ENCODE data around the gene ABHD15. TPM values are rescaled to one million over a fixed set of nuclear protein-coding genes. Genes with fewer than 3 reads are reported as not detected.

ABHD15 gene
- total RNA-seq, 1 donor from 2014 or later, result 5.9 TPM

DNA sequence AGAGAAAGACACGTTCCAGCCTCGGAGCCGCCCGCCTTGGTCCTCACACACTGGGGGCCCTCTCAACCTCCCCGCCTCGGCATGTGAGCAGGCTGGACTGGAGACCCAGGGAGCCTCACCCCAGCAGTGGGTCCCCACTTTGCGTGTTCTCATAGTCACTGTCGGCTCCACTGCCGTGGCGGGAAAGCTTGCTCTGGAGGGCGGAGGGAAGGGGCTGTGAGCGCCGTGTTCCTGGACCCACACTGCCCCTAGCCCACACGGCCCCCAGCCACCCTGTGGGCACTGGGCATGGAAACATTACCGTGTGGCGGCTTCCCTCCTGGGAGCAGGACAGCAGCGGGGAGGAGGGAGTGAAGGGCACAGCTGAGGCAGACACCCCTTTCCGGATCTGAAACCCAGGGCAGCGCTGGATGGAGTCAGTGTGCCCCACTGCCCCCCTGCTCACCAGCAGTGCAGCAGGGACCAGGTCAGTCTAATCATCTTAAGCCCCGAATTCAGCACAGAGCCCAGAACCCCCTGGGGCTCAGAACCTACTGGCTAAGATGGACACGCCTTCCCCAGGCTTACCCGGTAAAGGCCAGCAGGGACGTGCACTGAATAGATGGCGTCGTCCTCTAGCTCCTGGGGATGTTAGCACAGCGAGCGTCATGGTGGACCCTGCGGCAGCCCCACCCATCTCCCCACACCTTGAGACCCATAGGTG, 8.8 kb upstream of the ABHD15 start:
- peaks cover 70% of the 10 kb centered on the region for H3K36me3 ChIP-seq

DNA sequence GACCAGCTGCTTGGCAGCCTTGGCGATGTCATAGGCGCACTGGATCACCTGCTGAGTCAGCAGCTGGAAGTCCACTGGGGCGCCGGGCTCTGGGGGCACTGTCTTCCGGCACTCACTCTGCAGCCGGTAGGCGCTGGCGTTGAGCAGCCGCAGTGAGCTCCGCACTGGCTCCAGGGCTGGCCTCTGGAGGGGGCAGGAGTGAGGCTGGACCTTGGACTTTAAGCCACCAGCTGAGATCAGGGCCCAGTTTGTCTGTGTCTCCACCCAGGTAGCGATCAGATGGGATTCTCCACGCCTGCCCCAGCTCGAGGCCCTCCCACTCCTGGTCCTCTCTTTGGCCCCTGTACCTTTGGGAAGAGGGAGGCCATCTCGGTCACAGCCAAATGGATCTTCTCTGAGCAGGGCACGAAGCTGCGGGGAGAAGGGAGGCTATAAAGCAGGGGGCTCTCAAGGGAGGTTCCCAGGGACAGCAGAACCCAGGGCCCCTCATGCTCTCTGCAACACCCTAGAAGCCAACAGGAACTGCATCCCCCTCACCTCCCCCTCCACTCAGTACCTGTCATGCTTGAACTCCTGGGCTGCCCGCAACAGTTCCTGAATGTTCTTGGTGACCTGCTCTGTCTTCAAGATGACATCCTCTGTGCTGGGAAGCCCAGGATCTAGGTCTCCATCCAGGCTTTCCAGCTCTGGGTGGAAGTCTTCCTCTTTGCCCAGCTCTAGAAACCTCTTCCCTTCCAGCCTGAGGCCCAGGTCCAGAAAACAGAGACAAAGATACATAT, 8.1 kb upstream of the ABHD15 start:
- Histone ChIP-seq H3K27me3 (ENCODE audit: low read depth) (no peaks in the 10 kb centered on the region), H3K4me1 (peaks cover 39% of the 10 kb centered on the region), H3K27ac (replicated peaks) (no peak overlapping the region), H3K36me3 (peaks cover 65% of the 10 kb centered on the region), H3K9me3 (replicated peaks) (no peaks in the 10 kb centered on the region), H3K4me3 (no peak overlapping the region)
- TF ChIP-seq, protein P1, sequence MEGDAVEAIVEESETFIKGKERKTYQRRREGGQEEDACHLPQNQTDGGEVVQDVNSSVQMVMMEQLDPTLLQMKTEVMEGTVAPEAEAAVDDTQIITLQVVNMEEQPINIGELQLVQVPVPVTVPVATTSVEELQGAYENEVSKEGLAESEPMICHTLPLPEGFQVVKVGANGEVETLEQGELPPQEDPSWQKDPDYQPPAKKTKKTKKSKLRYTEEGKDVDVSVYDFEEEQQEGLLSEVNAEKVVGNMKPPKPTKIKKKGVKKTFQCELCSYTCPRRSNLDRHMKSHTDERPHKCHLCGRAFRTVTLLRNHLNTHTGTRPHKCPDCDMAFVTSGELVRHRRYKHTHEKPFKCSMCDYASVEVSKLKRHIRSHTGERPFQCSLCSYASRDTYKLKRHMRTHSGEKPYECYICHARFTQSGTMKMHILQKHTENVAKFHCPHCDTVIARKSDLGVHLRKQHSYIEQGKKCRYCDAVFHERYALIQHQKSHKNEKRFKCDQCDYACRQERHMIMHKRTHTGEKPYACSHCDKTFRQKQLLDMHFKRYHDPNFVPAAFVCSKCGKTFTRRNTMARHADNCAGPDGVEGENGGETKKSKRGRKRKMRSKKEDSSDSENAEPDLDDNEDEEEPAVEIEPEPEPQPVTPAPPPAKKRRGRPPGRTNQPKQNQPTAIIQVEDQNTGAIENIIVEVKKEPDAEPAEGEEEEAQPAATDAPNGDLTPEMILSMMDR (IDR thresholded peaks at IDR 0.05; ENCODE audit: borderline replicate concordance), result no peak
- peak; percentile 15 for DNase-seq
- intact Hi-C loops (cut with micrococcal nuclease), result no loop called here

More for the DNA sequence above, 8.8 kb upstream of the ABHD15 start:
- DNase-seq, result peak; percentile 13
- H3K9me3 ChIP-seq (replicated peaks), result no peaks in the 10 kb centered on the region
- H3K27ac ChIP-seq (replicated peaks), result no peak overlapping the region
- TF ChIP-seq, protein P1 (IDR thresholded peaks at IDR 0.05; ENCODE audit: borderline replicate concordance), result no peak
- H3K4me1 ChIP-seq, result peaks cover 43% of the 10 kb centered on the region
- intact Hi-C loops (cut with micrococcal nuclease), result no loop called here
- no peaks in the 10 kb centered on the region for H3K27me3 ChIP-seq (ENCODE audit: low read depth)
- no peak overlapping the region for H3K4me3 ChIP-seq

DNA sequence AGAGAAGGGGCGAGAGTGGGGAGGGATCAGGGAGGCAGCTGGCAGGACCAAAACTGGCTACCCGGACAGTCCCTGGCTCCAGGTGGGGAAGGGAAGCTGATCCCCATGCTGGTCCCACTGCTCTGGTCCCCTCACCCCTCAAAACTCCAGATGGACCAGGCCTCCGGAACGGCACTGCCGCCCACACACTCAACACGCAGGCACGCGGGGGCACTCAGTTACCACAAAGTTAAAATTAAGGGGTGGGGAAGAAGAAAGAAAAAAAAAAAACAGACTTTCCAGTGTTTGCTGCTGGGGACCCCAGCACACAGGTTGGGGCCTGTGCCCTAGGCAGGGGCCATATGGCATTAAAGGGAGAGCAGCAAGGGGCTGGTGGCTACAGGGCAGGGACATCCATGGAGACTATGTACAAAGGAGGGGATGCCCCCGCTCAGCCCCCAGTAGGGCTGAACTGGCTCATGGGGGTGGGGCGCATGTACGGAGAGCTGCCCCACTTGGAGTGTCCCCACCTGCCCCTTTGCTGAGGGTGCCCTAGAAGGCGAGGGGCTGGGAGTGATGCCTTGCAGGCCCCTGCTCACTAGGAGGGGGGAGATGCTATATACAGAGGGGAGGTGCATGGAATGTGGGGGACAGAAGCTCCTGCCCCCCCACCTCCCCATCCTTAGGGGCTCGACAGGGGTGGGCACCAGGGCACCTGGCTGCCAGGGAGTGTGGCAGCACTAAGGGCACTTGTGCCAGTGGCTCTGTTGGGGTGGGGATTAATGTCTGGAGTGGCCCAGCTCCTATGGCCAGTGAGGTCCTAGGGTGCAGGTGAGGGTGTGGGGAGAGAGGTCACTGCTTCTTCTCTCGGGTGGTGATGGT, 7.3 kb upstream of the ABHD15 start:
- intact Hi-C loops (cut with micrococcal nuclease), result no loop called here
- Histone ChIP-seq H3K27me3 (ENCODE audit: low read depth) (no peaks in the 10 kb centered on the region), H3K4me3 (no peak overlapping the region), H3K36me3 (peaks cover 58% of the 10 kb centered on the region), H3K4me1 (peaks cover 47% of the 10 kb centered on the region), H3K9me3 (replicated peaks) (no peaks in the 10 kb centered on the region), H3K27ac (replicated peaks) (no peak overlapping the region)
- TF ChIP-seq, protein P1 (IDR thresholded peaks at IDR 0.05; ENCODE audit: borderline replicate concordance), result no peak
- peak; percentile 13 for DNase-seq

DNA sequence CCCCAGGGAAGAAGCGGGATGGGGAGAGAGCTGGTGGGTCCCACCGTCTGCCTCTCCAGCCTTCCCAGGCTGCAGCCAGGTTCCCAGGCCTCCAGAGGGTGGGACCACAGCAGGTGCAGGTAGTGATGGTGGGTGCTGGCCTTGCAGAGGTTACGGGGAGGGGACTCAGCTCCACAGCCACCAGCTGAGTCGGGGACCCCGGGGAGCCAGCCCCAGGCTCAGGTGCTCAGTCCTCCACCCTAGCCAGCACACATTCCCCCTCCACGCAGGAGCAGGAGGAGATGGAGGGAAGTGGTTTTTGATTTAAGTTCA, 6.7 kb upstream of the ABHD15 start:
- H3K27me3 ChIP-seq (ENCODE audit: low read depth), result no peaks in the 10 kb centered on the region
- intact Hi-C loops (cut with micrococcal nuclease), result no loop called here
- H3K27ac ChIP-seq (replicated peaks), result peak overlapping the region; percentile 76
- DNase-seq, result peak; percentile 9
- H3K36me3 ChIP-seq, result peaks cover 52% of the 10 kb centered on the region
- peaks cover 52% of the 10 kb centered on the region for H3K4me1 ChIP-seq
- H3K4me3 ChIP-seq, result no peak overlapping the region
- TF ChIP-seq, protein P1 (IDR thresholded peaks at IDR 0.05; ENCODE audit: borderline replicate concordance), result no peak
- no peaks in the 10 kb centered on the region for H3K9me3 ChIP-seq (replicated peaks)

Measured in left ventricle myocardium inferior (tissue), 1 donor.